Measurements from ENCODE around the gene BMAL1. TPM values are rescaled to one million over a fixed set of nuclear protein-coding genes. Genes with fewer than 3 reads are reported as not detected.
"Not testable (repeated sequence)": the region's sequence is repeated elsewhere in the genome, so short reads cannot be mapped to it uniquely, and the experiment has no call there.

The BMAL1 gene
- total RNA-seq, 2 donors from 2014 or later: 3.7 to 7.2 TPM

DNA sequence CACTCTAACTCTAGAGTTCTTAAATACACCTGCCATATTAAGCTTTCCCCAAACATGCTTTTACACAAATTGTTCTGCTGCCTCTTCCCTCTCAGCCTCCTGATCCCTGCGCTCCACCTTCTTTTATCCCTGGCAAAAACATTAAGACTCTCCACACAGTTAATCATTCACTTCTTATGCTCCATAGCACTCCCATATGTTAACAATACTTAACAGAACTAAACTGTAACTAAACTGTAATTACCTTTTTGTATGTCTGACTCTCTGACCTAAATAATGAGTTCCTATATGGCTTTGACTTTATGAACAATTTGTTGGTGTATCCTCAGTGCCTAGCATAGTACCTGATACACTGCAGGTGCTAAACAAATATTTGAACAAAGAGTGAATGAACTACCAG, 113.6 kb downstream of the BMAL1 start:
- peaks cover 4% of the 10 kb centered on the region for H3K9me3 Mint-ChIP-seq
- WGBS, 2 experiments (ENCODE audit: insufficient coverage in 1 of 2, insufficient read length in 1 of 2): 98 to 100% methylated on average over 1 of the region's 1 CpG
- DNase-seq: no peak
- no peaks in the 10 kb centered on the region for H3K27me3 Mint-ChIP-seq (ENCODE audit: insufficient read depth)
- H3K27me3 ChIP-seq (ENCODE audit: control insufficient read depth, insufficient read depth, low read length, poor library complexity, severe bottlenecking): no peaks in the 10 kb centered on the region
- TF ChIP-seq, protein P1, sequence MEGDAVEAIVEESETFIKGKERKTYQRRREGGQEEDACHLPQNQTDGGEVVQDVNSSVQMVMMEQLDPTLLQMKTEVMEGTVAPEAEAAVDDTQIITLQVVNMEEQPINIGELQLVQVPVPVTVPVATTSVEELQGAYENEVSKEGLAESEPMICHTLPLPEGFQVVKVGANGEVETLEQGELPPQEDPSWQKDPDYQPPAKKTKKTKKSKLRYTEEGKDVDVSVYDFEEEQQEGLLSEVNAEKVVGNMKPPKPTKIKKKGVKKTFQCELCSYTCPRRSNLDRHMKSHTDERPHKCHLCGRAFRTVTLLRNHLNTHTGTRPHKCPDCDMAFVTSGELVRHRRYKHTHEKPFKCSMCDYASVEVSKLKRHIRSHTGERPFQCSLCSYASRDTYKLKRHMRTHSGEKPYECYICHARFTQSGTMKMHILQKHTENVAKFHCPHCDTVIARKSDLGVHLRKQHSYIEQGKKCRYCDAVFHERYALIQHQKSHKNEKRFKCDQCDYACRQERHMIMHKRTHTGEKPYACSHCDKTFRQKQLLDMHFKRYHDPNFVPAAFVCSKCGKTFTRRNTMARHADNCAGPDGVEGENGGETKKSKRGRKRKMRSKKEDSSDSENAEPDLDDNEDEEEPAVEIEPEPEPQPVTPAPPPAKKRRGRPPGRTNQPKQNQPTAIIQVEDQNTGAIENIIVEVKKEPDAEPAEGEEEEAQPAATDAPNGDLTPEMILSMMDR (conservative IDR thresholded peaks at IDR 0.05): no peak
- H3K36me3 Mint-ChIP-seq (ENCODE audit: low read depth): peaks cover 21% of the 10 kb centered on the region
- H3K4me1 Mint-ChIP-seq: peaks cover 3% of the 10 kb centered on the region
- H3K27ac ChIP-seq (ENCODE audit: low read depth, low read length): no peak overlapping the region
- no peaks in the 10 kb centered on the region for H3K9me3 ChIP-seq (ENCODE audit: control insufficient read depth, low read length)
- peaks cover 38% of the 10 kb centered on the region for H3K36me3 ChIP-seq (ENCODE audit: control insufficient read depth, insufficient read depth, low read length)
- no peak overlapping the region for H3K4me3 Mint-ChIP-seq
- no peak overlapping the region for H3K27ac Mint-ChIP-seq
- no peak overlapping the region for H3K4me3 ChIP-seq (ENCODE audit: low read length)
- no peak overlapping the region for H3K9ac ChIP-seq (ENCODE audit: extremely low read depth, low read length, poor library complexity, severe bottlenecking)
- H3K4me1 ChIP-seq (ENCODE audit: control insufficient read depth, insufficient read depth, low read length): no peaks in the 10 kb centered on the region

DNA sequence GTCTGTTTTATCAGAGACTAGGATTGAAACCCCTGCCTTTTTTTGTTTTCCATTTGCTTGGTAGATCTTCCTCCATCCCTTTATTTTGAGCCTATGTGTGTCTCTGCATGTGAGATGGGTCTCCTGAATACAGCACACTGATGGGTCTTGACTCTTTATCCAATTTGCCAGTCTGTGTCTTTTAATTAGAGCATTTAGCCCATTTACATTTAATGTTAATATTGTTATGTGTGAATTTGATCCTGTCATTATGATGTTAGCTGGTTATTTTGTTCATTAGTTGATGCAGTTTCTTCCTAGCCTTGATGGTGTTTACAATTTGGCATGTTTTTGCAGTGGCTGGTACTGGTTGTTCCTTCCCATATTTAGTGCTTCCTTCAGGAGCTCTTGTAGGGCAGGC, 120.7 kb downstream of the BMAL1 start:
- Histone ChIP-seq H3K9me3 (ENCODE audit: control insufficient read depth, low read length) (peaks cover 30% of the 10 kb centered on the region), H3K36me3 (ENCODE audit: control insufficient read depth, insufficient read depth, low read length) (peaks cover 28% of the 10 kb centered on the region)
- H3K4me3 ChIP-seq (ENCODE audit: low read length); H3K27ac ChIP-seq (ENCODE audit: low read depth, low read length); H3K4me3 Mint-ChIP-seq; H3K27me3 ChIP-seq (ENCODE audit: control insufficient read depth, insufficient read depth, low read length, poor library complexity, severe bottlenecking); H3K27ac Mint-ChIP-seq; H3K4me1 Mint-ChIP-seq; H3K4me1 ChIP-seq (ENCODE audit: control insufficient read depth, insufficient read depth, low read length); H3K9ac ChIP-seq (ENCODE audit: extremely low read depth, low read length, poor library complexity, severe bottlenecking); H3K27me3 Mint-ChIP-seq (ENCODE audit: insufficient read depth); DNase-seq: not testable (repeated sequence)
- Mint-ChIP-seq H3K9me3 (peaks cover 46% of the 10 kb centered on the region), H3K36me3 (ENCODE audit: low read depth) (peaks cover 37% of the 10 kb centered on the region)

DNA sequence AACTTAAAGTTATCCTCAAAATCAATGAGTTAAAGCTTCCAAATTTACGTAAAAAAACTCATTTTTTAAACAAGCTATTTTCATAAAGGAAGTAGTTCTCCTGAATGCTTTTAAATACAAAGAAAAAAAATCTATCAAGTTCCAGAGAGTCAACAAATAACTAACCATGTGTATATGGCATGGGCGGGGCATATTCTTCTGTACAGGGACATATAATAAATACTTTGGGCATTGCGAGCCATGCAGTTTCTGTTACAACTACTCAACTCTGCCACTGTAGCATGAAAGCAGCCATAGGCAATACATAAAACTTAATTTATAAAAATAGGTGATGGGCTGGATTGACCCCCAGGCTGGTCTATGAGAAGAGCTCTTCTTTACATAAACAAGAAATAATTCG, 127.6 kb downstream of the BMAL1 start:
- no peaks in the 10 kb centered on the region for H3K4me1 Mint-ChIP-seq
- Histone ChIP-seq H3K4me3 (ENCODE audit: low read length) (no peak overlapping the region), H3K4me1 (ENCODE audit: control insufficient read depth, insufficient read depth, low read length) (no peaks in the 10 kb centered on the region), H3K36me3 (ENCODE audit: control insufficient read depth, insufficient read depth, low read length) (peaks cover 72% of the 10 kb centered on the region), H3K9ac (ENCODE audit: extremely low read depth, low read length, poor library complexity, severe bottlenecking) (no peak overlapping the region), H3K27ac (ENCODE audit: low read depth, low read length) (no peak overlapping the region), H3K27me3 (ENCODE audit: control insufficient read depth, insufficient read depth, low read length, poor library complexity, severe bottlenecking) (no peaks in the 10 kb centered on the region), H3K9me3 (ENCODE audit: control insufficient read depth, low read length) (peaks cover 27% of the 10 kb centered on the region)
- peaks cover 28% of the 10 kb centered on the region for H3K36me3 Mint-ChIP-seq (ENCODE audit: low read depth)
- H3K27ac Mint-ChIP-seq: no peak overlapping the region
- 99% methylated on average over 4 of the region's 4 CpGs; no CpG with 5 or more reads in 1 of the 2 experiments for WGBS, 2 experiments (ENCODE audit: insufficient coverage in 1 of 2, insufficient read length in 1 of 2)
- DNase-seq: no peak
- peaks cover 12% of the 10 kb centered on the region for H3K9me3 Mint-ChIP-seq
- no peaks in the 10 kb centered on the region for H3K27me3 Mint-ChIP-seq (ENCODE audit: insufficient read depth)
- H3K4me3 Mint-ChIP-seq: no peak overlapping the region
- TF ChIP-seq, protein P1 (conservative IDR thresholded peaks at IDR 0.05): no peak

DNA sequence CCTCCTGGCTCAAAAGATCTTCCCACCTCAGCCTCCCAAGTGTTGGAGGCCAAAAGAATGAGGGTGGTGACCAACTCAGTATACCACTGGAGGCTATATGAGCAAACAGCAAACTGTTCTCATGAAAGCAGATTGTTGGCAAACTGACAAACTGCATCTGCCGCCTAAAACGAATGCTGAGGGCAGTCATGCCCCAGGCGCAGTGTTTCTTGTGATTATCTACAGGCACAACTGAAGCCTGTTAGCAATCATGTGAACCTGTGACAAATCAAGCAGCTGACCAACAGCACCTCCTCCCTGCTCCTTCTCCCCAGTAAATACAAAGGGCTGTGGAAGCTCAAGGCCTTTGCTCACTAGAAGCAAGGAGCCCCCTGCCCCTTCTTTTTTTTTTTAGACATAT, 137.6 kb downstream of the BMAL1 start:
- Histone ChIP-seq H3K4me1 (ENCODE audit: control insufficient read depth, insufficient read depth, low read length) (no peaks in the 10 kb centered on the region), H3K27ac (ENCODE audit: low read depth, low read length) (no peak overlapping the region), H3K27me3 (ENCODE audit: control insufficient read depth, insufficient read depth, low read length, poor library complexity, severe bottlenecking) (no peaks in the 10 kb centered on the region), H3K36me3 (ENCODE audit: control insufficient read depth, insufficient read depth, low read length) (peaks cover 76% of the 10 kb centered on the region), H3K9me3 (ENCODE audit: control insufficient read depth, low read length) (peaks cover 5% of the 10 kb centered on the region), H3K4me3 (ENCODE audit: low read length) (no peak overlapping the region), H3K9ac (ENCODE audit: extremely low read depth, low read length, poor library complexity, severe bottlenecking) (no peak overlapping the region)
- H3K4me3 Mint-ChIP-seq: no peak overlapping the region
- no peaks in the 10 kb centered on the region for H3K9me3 Mint-ChIP-seq
- H3K27ac Mint-ChIP-seq: no peak overlapping the region
- peaks cover 49% of the 10 kb centered on the region for H3K36me3 Mint-ChIP-seq (ENCODE audit: low read depth)
- TF ChIP-seq, protein P1 (conservative IDR thresholded peaks at IDR 0.05): no peak
- WGBS, 2 experiments (ENCODE audit: insufficient coverage in 1 of 2, insufficient read length in 1 of 2): 98 to 100% methylated on average over 3 of the region's 3 CpGs
- no peak for DNase-seq
- H3K27me3 Mint-ChIP-seq (ENCODE audit: insufficient read depth): no peaks in the 10 kb centered on the region
- no peaks in the 10 kb centered on the region for H3K4me1 Mint-ChIP-seq

All from endodermal cell (in vitro differentiated cells).